HFFc6 (cell line): ENCODE measurements around the gene SSX2. TPM values are rescaled to one million over a fixed set of nuclear protein-coding genes. Genes with fewer than 3 reads are reported as not detected.
"Not testable (repeated sequence)": the region's sequence is repeated elsewhere in the genome, so short reads cannot be mapped to it uniquely, and the experiment has no call there.

Experiments used
- DNase-seq: peaks from one replicate; pipeline ENCODE4 v3.0.0-alpha.2; 2018
- H3K27ac Mint-ChIP-seq: 2 replicates; pipeline ENCODE4 v1.8.0; 2020; ENCODE audit warnings: mild to moderate bottlenecking, mixed read lengths
- H3K27me3 Mint-ChIP-seq: 2 replicates; pipeline ENCODE4 v1.8.0; 2021; ENCODE audit warnings: mild to moderate bottlenecking, moderate library complexity, mixed read lengths; ENCODE audit not compliant: insufficient read depth
- H3K36me3 Mint-ChIP-seq: 2 replicates; pipeline ENCODE4 v1.8.0; 2021; ENCODE audit warnings: low read depth, mixed read lengths
- H3K4me1 Mint-ChIP-seq: 2 replicates; pipeline ENCODE4 v1.8.0; 2020; ENCODE audit warnings: low read depth, mixed read lengths
- H3K4me3 Mint-ChIP-seq: 2 replicates; pipeline ENCODE4 v1.8.0; 2020; ENCODE audit warnings: mild to moderate bottlenecking, moderate library complexity, mixed read lengths
- H3K9me3 Mint-ChIP-seq: 2 replicates; pipeline ENCODE4 v1.8.0; 2020; ENCODE audit warnings: mild to moderate bottlenecking, mixed read lengths
- long read RNA-seq: library from polyadenylated mRNA; unstranded; transcript quantifications from one replicate; pipeline ENCODE4 v2.0.0, GENCODE V29; 2019
- total RNA-seq, 6 experiments: library from RNA; stranded (reverse); fragmentation: NEBNext Ultra II Directional; extraction: Animal tissue kit (Norgen Biotek cat#: 25700); gene quantifications; 2 replicates in 1 of 6; 3 replicates in 5 of 6; pipeline ENCODE4 v1.2.3, GENCODE V29; 2021

The SSX2 gene, protein sequence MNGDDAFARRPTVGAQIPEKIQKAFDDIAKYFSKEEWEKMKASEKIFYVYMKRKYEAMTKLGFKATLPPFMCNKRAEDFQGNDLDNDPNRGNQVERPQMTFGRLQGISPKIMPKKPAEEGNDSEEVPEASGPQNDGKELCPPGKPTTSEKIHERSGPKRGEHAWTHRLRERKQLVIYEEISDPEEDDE
- not detected for total RNA-seq
- long read RNA-seq: 0 reads

DNA sequence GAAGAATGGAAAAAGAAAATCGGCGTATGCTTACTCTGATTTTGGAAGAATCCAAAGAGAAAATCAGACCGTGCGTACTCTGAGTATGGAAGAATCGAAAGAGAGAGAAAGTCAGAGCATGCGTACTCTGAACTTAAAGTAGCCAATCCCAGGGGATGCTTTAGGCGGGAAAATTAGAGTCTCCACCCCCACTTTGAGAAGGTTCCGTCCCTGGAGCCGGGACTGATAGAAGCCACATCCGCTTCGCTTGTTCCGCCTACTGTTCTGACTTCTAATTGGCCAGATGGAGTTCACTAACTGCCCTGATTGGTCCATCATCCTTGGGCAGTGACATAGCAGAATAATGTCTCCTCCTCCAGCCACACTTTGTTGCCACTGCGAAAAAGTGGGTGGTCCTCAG is at the start of gene SSX2:
SSX2 (minus strand) TSS at position 101 of the 400 bp plus-strand sequence. CDS start 1,429 bp downstream, outside the sequence.
- H3K4me1 Mint-ChIP-seq, H3K27me3 Mint-ChIP-seq: not testable (repeated sequence)

DNA sequence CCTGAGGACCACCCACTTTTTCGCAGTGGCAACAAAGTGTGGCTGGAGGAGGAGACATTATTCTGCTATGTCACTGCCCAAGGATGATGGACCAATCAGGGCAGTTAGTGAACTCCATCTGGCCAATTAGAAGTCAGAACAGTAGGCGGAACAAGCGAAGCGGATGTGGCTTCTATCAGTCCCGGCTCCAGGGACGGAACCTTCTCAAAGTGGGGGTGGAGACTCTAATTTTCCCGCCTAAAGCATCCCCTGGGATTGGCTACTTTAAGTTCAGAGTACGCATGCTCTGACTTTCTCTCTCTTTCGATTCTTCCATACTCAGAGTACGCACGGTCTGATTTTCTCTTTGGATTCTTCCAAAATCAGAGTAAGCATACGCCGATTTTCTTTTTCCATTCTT is 44.0 kb upstream of the SSX2 start, which contains the start of gene SSX2B:
SSX2B (plus strand) TSS at position 301 of the 400 bp plus-strand sequence. CDS start 1,429 bp downstream, outside the sequence.
- not testable (repeated sequence) for H3K9me3 Mint-ChIP-seq, H3K4me3 Mint-ChIP-seq, H3K4me1 Mint-ChIP-seq, H3K36me3 Mint-ChIP-seq, H3K27me3 Mint-ChIP-seq, DNase-seq, H3K27ac Mint-ChIP-seq

More for the DNA sequence above, at the start of gene SSX2:
- not testable (repeated sequence) for H3K27ac Mint-ChIP-seq, H3K9me3 Mint-ChIP-seq, H3K4me3 Mint-ChIP-seq, H3K36me3 Mint-ChIP-seq, DNase-seq

GRCh38 chrX:52692034-52692433 is 14.9 kb downstream of the SSX2 start:
- not testable (repeated sequence) for H3K4me3 Mint-ChIP-seq, H3K27ac Mint-ChIP-seq, H3K36me3 Mint-ChIP-seq, H3K27me3 Mint-ChIP-seq, H3K4me1 Mint-ChIP-seq, DNase-seq, H3K9me3 Mint-ChIP-seq

DNA sequence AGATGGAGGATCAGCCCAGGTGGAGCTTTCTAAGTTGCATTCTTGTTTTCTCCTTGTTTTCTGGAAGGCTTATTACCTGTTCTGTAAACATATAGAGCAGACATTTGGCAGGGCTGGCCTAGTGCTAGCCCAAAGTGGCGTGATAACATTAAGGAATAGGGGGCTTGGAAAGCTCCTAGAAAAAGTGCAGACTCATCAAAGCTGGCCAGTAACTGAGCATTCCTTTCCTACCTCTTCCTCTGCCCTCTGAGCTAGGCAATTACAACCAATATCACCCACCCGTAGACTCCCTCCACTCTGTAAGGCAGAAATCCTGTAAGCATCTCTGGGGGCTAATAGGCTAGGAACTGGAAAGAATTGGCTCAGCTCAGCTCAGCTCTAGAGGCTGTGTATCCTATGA is 44.8 kb downstream of the SSX2 start:
- not testable (repeated sequence) for H3K4me1 Mint-ChIP-seq, H3K36me3 Mint-ChIP-seq, DNase-seq, H3K27ac Mint-ChIP-seq, H3K27me3 Mint-ChIP-seq, H3K4me3 Mint-ChIP-seq, H3K9me3 Mint-ChIP-seq

- not testable (repeated sequence) for H3K36me3 Mint-ChIP-seq, H3K27me3 Mint-ChIP-seq, H3K4me1 Mint-ChIP-seq, H3K27ac Mint-ChIP-seq, H3K9me3 Mint-ChIP-seq, DNase-seq, H3K4me3 Mint-ChIP-seq
These were observed 51.5 kb downstream of the SSX2 start for GRCh38 chrX:52655475-52655874.

- H3K9me3 Mint-ChIP-seq, DNase-seq, H3K27ac Mint-ChIP-seq, H3K27me3 Mint-ChIP-seq, H3K4me3 Mint-ChIP-seq, H3K4me1 Mint-ChIP-seq, H3K36me3 Mint-ChIP-seq: not testable (repeated sequence)
These were observed 52.2 kb downstream of the SSX2 start, which contains the start of gene SSX7 for GRCh38 chrX:52654800-52655199. Gene SSX7 (minus strand): TSS chrX:52654900. CDS start chrX:52653472, 1,428 bp downstream.

- H3K4me1 Mint-ChIP-seq, H3K9me3 Mint-ChIP-seq, DNase-seq, H3K27me3 Mint-ChIP-seq, H3K36me3 Mint-ChIP-seq, H3K4me3 Mint-ChIP-seq, H3K27ac Mint-ChIP-seq: not testable (repeated sequence)
These were observed 56.3 kb downstream of the SSX2 start for GRCh38 chrX:52650676-52651075.

DNA sequence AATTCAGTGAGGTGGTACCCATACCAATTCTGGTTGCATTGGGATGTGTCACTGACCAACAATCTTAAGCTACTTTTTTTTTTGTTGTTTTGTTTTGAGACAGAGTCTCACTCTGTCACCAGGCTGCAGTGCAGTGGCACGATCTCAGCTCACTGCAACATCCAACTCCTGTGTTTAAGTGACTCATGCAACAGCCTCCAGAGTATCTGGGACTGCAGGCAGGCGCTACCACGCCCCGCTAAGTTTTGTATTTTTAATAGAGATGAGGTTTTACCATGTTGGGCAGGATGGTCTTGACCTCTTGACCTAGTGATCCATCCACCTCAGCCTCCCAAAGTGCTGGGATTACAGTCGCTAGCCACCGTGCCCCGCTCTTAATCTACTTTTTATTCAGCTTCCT is 58.0 kb downstream of the SSX2 start:
- H3K36me3 Mint-ChIP-seq, H3K9me3 Mint-ChIP-seq, H3K4me1 Mint-ChIP-seq, H3K4me3 Mint-ChIP-seq, H3K27me3 Mint-ChIP-seq, H3K27ac Mint-ChIP-seq: not testable (repeated sequence)
- DNase-seq: peak; percentile 0

Other genes with a start within 250 kb of the SSX2 start
- not detected for gene XAGE1A, start 211.4 kb downstream of the SSX2 start, total RNA-seq
- not detected for gene XAGE1B, start 190.1 kb downstream of the SSX2 start, total RNA-seq
- gene SSX7, start 52.3 kb downstream of the SSX2 start, total RNA-seq: not detected
- not detected for gene SSX2B, start 44.1 kb upstream of the SSX2 start, total RNA-seq
- gene SPANXN5, start 90.2 kb upstream of the SSX2 start, total RNA-seq: not detected
- not detected for gene XAGE5, start 104.1 kb upstream of the SSX2 start, total RNA-seq
- not detected for gene XAGE3, start 160.9 kb upstream of the SSX2 start, total RNA-seq
- 10 to 100 TPM in 5 of 6 experiments, 1 to 10 TPM in 1; 9.7 to 15.4 (median 14.1) TPM for gene FAM156B, start 190.2 kb upstream of the SSX2 start, total RNA-seq